GM19025 (cell line): Measurements from ENCODE around the gene DUSP5.

ENCODE experiments used
- ATAC-seq: cut with Tn5 transposase; IDR thresholded peaks from one replicate; pipeline ENCODE4 v1.9.1; 2021; ENCODE audit warnings: mild to moderate bottlenecking, low read depth, moderate library complexity; ENCODE audit not compliant: unreplicated experiment

The DUSP5 gene

GRCh38 chr10:110539091-110539490 lies 41.4 kb downstream of the DUSP5 start:
- ATAC-seq = no peak

GRCh38 chr10:110540031-110540430 lies 42.3 kb downstream of the DUSP5 start:
- no peak for ATAC-seq

GRCh38 chr10:110544958-110545537 lies 47.3 kb downstream of the DUSP5 start:
- ATAC-seq = no peak

GRCh38 chr10:110546077-110546476 lies 48.4 kb downstream of the DUSP5 start:
- no peak for ATAC-seq

- ATAC-seq = no peak
Measured at GRCh38 chr10:110546499-110547110, 48.9 kb downstream of the DUSP5 start.

- ATAC-seq = no peak
Measured at GRCh38 chr10:110547139-110547761, 49.5 kb downstream of the DUSP5 start.

- ATAC-seq = no peak
Measured at GRCh38 chr10:110548002-110548401, 50.3 kb downstream of the DUSP5 start.

- ATAC-seq = no peak
Measured at GRCh38 chr10:110549211-110549610, 51.5 kb downstream of the DUSP5 start.

- no peak for ATAC-seq
Measured at GRCh38 chr10:110553905-110554304, 56.2 kb downstream of the DUSP5 start.

GRCh38 chr10:110556296-110556695 lies 58.6 kb downstream of the DUSP5 start:
- no peak for ATAC-seq

GRCh38 chr10:110556969-110557601 lies 59.4 kb downstream of the DUSP5 start:
- no peak for ATAC-seq

- no peak for ATAC-seq
Measured at GRCh38 chr10:110558041-110558440, 60.3 kb downstream of the DUSP5 start.

- ATAC-seq = no peak
Measured at GRCh38 chr10:110560012-110560411, 62.3 kb downstream of the DUSP5 start.
